GM23338 (cell line): ENCODE data around the gene GCHFR. TPM values are rescaled to one million over a fixed set of nuclear protein-coding genes. Genes with fewer than 3 reads are reported as not detected.
A peak's percentile ranks its signal among the peaks of the same experiment; 100 is the strongest.

Experiments
- ATAC-seq: fragments of 200-7000 bp; cut with Tn5 transposase; 3 replicates; pipeline ENCODE4 v1.9.1; 2020
- DNase-seq: peaks from one replicate; pipeline ENCODE4 v3.0.0-alpha.2; 2015; ENCODE audit warnings: low spot score
- H2AFZ ChIP-seq: fragments of 200-600 bp; sonication (generic); 2 replicates; pipeline ENCODE4 v1.8.0; 2016; ENCODE audit warnings: antibody characterized with exemption, mild to moderate bottlenecking, moderate library complexity
- H3F3A ChIP-seq: fragments of 200-600 bp; sonication (generic); replicated peaks from 2 replicates; pipeline ENCODE4 v1.8.0; 2017; ENCODE audit warnings: antibody characterized with exemption, mixed run types, low read depth
- H3K27ac ChIP-seq: fragments of 200-600 bp; sonication (generic); 2 replicates; pipeline ENCODE4 v1.6.1; 2016; ENCODE audit warnings: low read depth
- H3K27me3 ChIP-seq: fragments of 200-600 bp; sonication (generic); 2 replicates; pipeline ENCODE4 v1.8.0; 2016; ENCODE audit warnings: mild to moderate bottlenecking, mixed run types, moderate library complexity; ENCODE audit not compliant: insufficient read depth
- H3K36me3 ChIP-seq: fragments of 200-600 bp; sonication (generic); 2 replicates; pipeline ENCODE4 v1.8.0; 2016; ENCODE audit warnings: mild to moderate bottlenecking; ENCODE audit not compliant: insufficient read depth
- H3K4me1 ChIP-seq: fragments of 200-600 bp; sonication (generic); 2 replicates; pipeline ENCODE4 v1.8.0; 2016; ENCODE audit warnings: mild to moderate bottlenecking, moderate library complexity; ENCODE audit not compliant: insufficient read depth
- H3K4me2 ChIP-seq: fragments of 200-600 bp; sonication (generic); 2 replicates; pipeline ENCODE4 v1.7.1; 2017; ENCODE audit warnings: mixed run types
- H3K4me3 ChIP-seq: fragments of 200-600 bp; sonication (generic); 2 replicates; pipeline ENCODE4 v1.6.1; 2016; ENCODE audit warnings: mixed run types
- H3K79me2 ChIP-seq: fragments of 200-600 bp; sonication (generic); replicated peaks from 2 replicates; pipeline ENCODE4 v1.8.0; 2017; ENCODE audit warnings: mild to moderate bottlenecking; ENCODE audit not compliant: insufficient read depth
- H3K9me2 ChIP-seq: fragments of 200-600 bp; sonication (generic); 2 replicates; pipeline ENCODE4 v1.8.0; 2017; ENCODE audit not compliant: insufficient read depth
- H4K20me1 ChIP-seq: fragments of 200-600 bp; sonication (generic); replicated peaks from 2 replicates; pipeline ENCODE4 v1.8.0; 2017; ENCODE audit warnings: mild to moderate bottlenecking; ENCODE audit not compliant: insufficient read depth
- H3K27ac Mint-ChIP-seq: 2 replicates; pipeline ENCODE4 v1.8.0; 2020; ENCODE audit warnings: inconsistent platforms, mild to moderate bottlenecking, moderate library complexity, mixed read lengths
- H3K27me3 Mint-ChIP-seq: 3 replicates; pipeline ENCODE4 v1.8.0; 2022; ENCODE audit warnings: low read depth, mild to moderate bottlenecking, moderate library complexity, mixed read lengths, inconsistent platforms; ENCODE audit not compliant: insufficient read depth, poor library complexity
- H3K36me3 Mint-ChIP-seq: 3 replicates; pipeline ENCODE4 v1.8.0; 2021; ENCODE audit warnings: low read depth, mild to moderate bottlenecking, inconsistent platforms, moderate library complexity, mixed read lengths
- H3K4me1 Mint-ChIP-seq: 3 replicates; pipeline ENCODE4 v1.8.0; 2020; ENCODE audit warnings: mild to moderate bottlenecking, inconsistent platforms, mixed read lengths
- H3K4me3 Mint-ChIP-seq: 3 replicates; pipeline ENCODE4 v1.8.0; 2021; ENCODE audit warnings: moderate library complexity, mild to moderate bottlenecking, inconsistent platforms, mixed read lengths
- H3K9me3 Mint-ChIP-seq: 3 replicates; pipeline ENCODE4 v1.8.0; 2020; ENCODE audit warnings: moderate library complexity, mild to moderate bottlenecking, inconsistent platforms, mixed read lengths
- CREB1 ChIP-seq: fragments of 250-450 bp; sonication (Bioruptor Pico); IDR thresholded peaks from 2 replicates; pipeline ENCODE4 v1.5.0; 2020; ENCODE audit warnings: low read depth, mild to moderate bottlenecking, moderate library complexity
- CTCF ChIP-seq, 2 experiments: fragments of 200-600 bp in 1 of 2; sonication (generic) in 1 of 2; conservative IDR thresholded peaks; 2 replicates each; pipeline versions ENCODE4 v1.5.1 to v1.6.1; 2016 to 2017; ENCODE audit warnings: antibody characterized with exemption in 2 of 2, low read depth in 2 of 2, mild to moderate bottlenecking in 2 of 2, moderate library complexity in 1 of 2
- ETS1 ChIP-seq: IDR thresholded peaks from 2 replicates; pipeline ENCODE4 v1.6.1; 2016; ENCODE audit warnings: antibody characterized with exemption
- EZH2 ChIP-seq: fragments of 200-600 bp; sonication (generic); IDR thresholded peaks from one replicate; pipeline ENCODE4 v1.8.0; 2017; ENCODE audit warnings: antibody characterized with exemption, mild to moderate bottlenecking, low read depth; ENCODE audit not compliant: unreplicated experiment
- EZH2phosphoT487 ChIP-seq: fragments of 200-600 bp; sonication (generic); IDR thresholded peaks from one replicate; pipeline ENCODE4 v1.8.1; 2018; ENCODE audit warnings: antibody characterized with exemption; ENCODE audit not compliant: unreplicated experiment
- NANOG ChIP-seq: IDR thresholded peaks from 2 replicates; pipeline ENCODE4 v1.6.1; 2016; ENCODE audit warnings: antibody characterized with exemption, borderline replicate concordance
- POLR2AphosphoS5 ChIP-seq: IDR thresholded peaks from 2 replicates; pipeline ENCODE4 v1.6.1; 2016; ENCODE audit warnings: antibody characterized with exemption, low read depth
- REST ChIP-seq: IDR thresholded peaks from one replicate; pipeline ENCODE4 v1.6.1; 2018; ENCODE audit warnings: antibody characterized with exemption; ENCODE audit not compliant: unreplicated experiment
- STAT1 ChIP-seq: IDR thresholded peaks from one replicate; pipeline ENCODE4 v1.6.1; 2016; ENCODE audit warnings: antibody characterized with exemption; ENCODE audit not compliant: unreplicated experiment
- ZNF114 ChIP-seq: fragments of 250-450 bp; sonication (Bioruptor Pico); IDR thresholded peaks from 2 replicates; pipeline ENCODE4 v1.5.0; 2020; ENCODE audit warnings: mild to moderate bottlenecking, moderate library complexity
- ZNF331 ChIP-seq: fragments of 250-450 bp; sonication (Bioruptor Pico); IDR thresholded peaks from 2 replicates; pipeline ENCODE4 v1.5.0; 2020; ENCODE audit warnings: low read depth, mild to moderate bottlenecking, moderate library complexity
- polyA plus RNA-seq: library from polyadenylated mRNA; unstranded; fragments of >200 nt; fragmentation: Nextera tagmentation; extraction: Ambion mirVana; gene quantifications from 2 replicates; pipeline ENCODE4 v1.2.1, GENCODE V29; 2016
- total RNA-seq: library from RNA; depleted of rRNA; stranded (reverse); fragments of >200 nt; shearing (Covaris generic); gene quantifications from 2 replicates; pipeline ENCODE4 v1.2.3, GENCODE V29; 2014

Gene GCHFR
- total and polyA plus RNA-seq, 2 experiments from 2014 or later, result 38.9 to 44.2 TPM

- no peaks in the 10 kb centered on the region for H3K27me3 ChIP-seq
- H3K4me3 Mint-ChIP-seq, result no peak overlapping the region
- no peak for ATAC-seq
Observed at GRCh38 chr15:40716165-40716564, 47.7 kb upstream of the GCHFR start.

GRCh38 chr15:40721701-40722100 lies 42.2 kb upstream of the GCHFR start:
- 0 out of 2 replicates have a peak overlapping the region, but pooled peaks have one; percentile 7 for H3K27ac ChIP-seq
- no peak for ATAC-seq
- Mint-ChIP-seq H3K9me3 (no peaks in the 10 kb centered on the region), H3K4me3 (no peak overlapping the region), H3K4me1 (no peaks in the 10 kb centered on the region), H3K27me3 (peaks cover under 1% of the 10 kb centered on the region), H3K36me3 (peaks cover 38% of the 10 kb centered on the region; the same call in 2 of the 3 replicates), H3K27ac (no peak overlapping the region)
- peaks cover 33% of the 10 kb centered on the region; the same call in 1 of the 2 replicates for H3K36me3 ChIP-seq
- H3F3A ChIP-seq, result no peaks in the 10 kb centered on the region
- H2AFZ ChIP-seq, result no peak overlapping the region
- no peaks in the 10 kb centered on the region for H3K79me2 ChIP-seq
- no peak overlapping the region for H3K4me3 ChIP-seq
- no peaks in the 10 kb centered on the region; the same call in 1 of the 2 replicates for H4K20me1 ChIP-seq
- H3K27me3 ChIP-seq, result no peaks in the 10 kb centered on the region
- no peaks in the 10 kb centered on the region for H3K9me2 ChIP-seq
- DNase-seq, result no peak
- H3K4me1 ChIP-seq, result no peaks in the 10 kb centered on the region
- no peak overlapping the region for H3K4me2 ChIP-seq
- TF ChIP-seq CREB1 (CRISPR knock-in tag) (no peak), ZNF114 (CRISPR knock-in tag) (no peak), POLR2AphosphoS5 (no peak), EZH2phosphoT487 (no peak), ETS1 (no peak), ZNF331 (no peak), REST (no peak), EZH2 (no peak)

More at GRCh38 chr15:40716165-40716564, 47.7 kb upstream of the GCHFR start:
- Histone ChIP-seq H3K4me2 (no peak overlapping the region), H3K9me2 (no peaks in the 10 kb centered on the region), H3F3A (no peaks in the 10 kb centered on the region), H3K27ac (no peak overlapping the region), H3K4me1 (no peaks in the 10 kb centered on the region), H2AFZ (no peak overlapping the region), H3K79me2 (no peaks in the 10 kb centered on the region), H4K20me1 (no peaks in the 10 kb centered on the region), H3K4me3 (no peak overlapping the region), H3K36me3 (peaks cover 27% of the 10 kb centered on the region)
- peaks cover 2% of the 10 kb centered on the region for H3K27me3 Mint-ChIP-seq
- TF ChIP-seq CTCF (conservative IDR thresholded peaks at IDR 0.05; ENCODE audit: low read depth in 2 of 2), result no peak
- no peak for TF ChIP-seq EZH2
- no peak for TF ChIP-seq ZNF331
- TF ChIP-seq CREB1 (CRISPR knock-in tag), result no peak
- no peak for TF ChIP-seq NANOG
- TF ChIP-seq ETS1, result no peak
- TF ChIP-seq STAT1, result no peak
- no peak overlapping the region for H3K27ac Mint-ChIP-seq
- no peaks in the 10 kb centered on the region; the same call in 2 of the 3 replicates for H3K9me3 Mint-ChIP-seq
- no peak for DNase-seq
- no peaks in the 10 kb centered on the region for H3K4me1 Mint-ChIP-seq
- peaks cover 63% of the 10 kb centered on the region for H3K36me3 Mint-ChIP-seq
